NCI-H226 (cell line): ENCODE data around the gene AIFM2.
"Not testable (repeated sequence)": the region's sequence is repeated elsewhere in the genome, so short reads cannot be mapped to it uniquely, and the experiment has no call there.

Experiments used
- DNase-seq: peaks from one replicate; pipeline ENCODE4 v3.0.0-alpha.2; 2015

Gene AIFM2

GRCh38 chr10:70132098-70133029, at the start of gene AIFM2:
Gene AIFM2, minus strand, starts transcription at chr10:70132825. Its CDS starts 8,741 bp downstream, at chr10:70124084.
- DNase-seq, result peak; percentile 83

- DNase-seq, result not testable (repeated sequence)
These were observed 46.6 kb upstream of the AIFM2 start for GRCh38 chr10:70179209-70179608.

- peak; percentile 7 for DNase-seq
These were observed 45.6 kb upstream of the AIFM2 start for GRCh38 chr10:70178139-70178725.

- DNase-seq, result peak; percentile 18
These were observed 43.8 kb upstream of the AIFM2 start for GRCh38 chr10:70176441-70176840.

- DNase-seq, result peak; percentile 20
These were observed 42.9 kb upstream of the AIFM2 start for GRCh38 chr10:70175516-70175915.

- no peak for DNase-seq
These were observed 41.6 kb upstream of the AIFM2 start for GRCh38 chr10:70174058-70174741.

- no peak for DNase-seq
These were observed 37.2 kb upstream of the AIFM2 start for GRCh38 chr10:70169649-70170364.

GRCh38 chr10:70169011-70169410, 36.4 kb upstream of the AIFM2 start:
- DNase-seq, result no peak

GRCh38 chr10:70167246-70167645, 34.6 kb upstream of the AIFM2 start:
- no peak for DNase-seq

GRCh38 chr10:70166394-70166793, 33.8 kb upstream of the AIFM2 start:
- no peak for DNase-seq

GRCh38 chr10:70164163-70164562, 31.5 kb upstream of the AIFM2 start:
- DNase-seq, result no peak

GRCh38 chr10:70163448-70163847, 30.8 kb upstream of the AIFM2 start:
- no peak for DNase-seq

GRCh38 chr10:70162892-70163201, 30.2 kb upstream of the AIFM2 start:
- DNase-seq, result no peak

GRCh38 chr10:70162151-70162891, 29.7 kb upstream of the AIFM2 start:
- no peak for DNase-seq

GRCh38 chr10:70160798-70161197, 28.2 kb upstream of the AIFM2 start:
- DNase-seq, result no peak

GRCh38 chr10:70159366-70159765, 26.7 kb upstream of the AIFM2 start:
- DNase-seq, result not testable (repeated sequence)

GRCh38 chr10:70158113-70158512, 25.5 kb upstream of the AIFM2 start:
- DNase-seq, result no peak

GRCh38 chr10:70155255-70155838, 22.7 kb upstream of the AIFM2 start:
- DNase-seq, result no peak

GRCh38 chr10:70148516-70148915, 15.9 kb upstream of the AIFM2 start:
- DNase-seq, result no peak

- DNase-seq, result no peak
These were observed 14.6 kb upstream of the AIFM2 start for GRCh38 chr10:70147259-70147625.

- peak; percentile 98 for DNase-seq
These were observed 14.0 kb upstream of the AIFM2 start, which contains the start of gene TYSND1 for GRCh38 chr10:70146489-70147258. Gene TYSND1, minus strand, starts transcription at chr10:70146700. Its CDS starts 114 bp downstream, at chr10:70146586.
